ENCODE data around the gene MNDA. TPM values are rescaled to one million over a fixed set of nuclear protein-coding genes. Genes with fewer than 3 reads are reported as not detected.

Gene MNDA
- total and polyA plus RNA-seq, 2 of the 8 experiments (the other 6 are each of a cell fraction or from before 2014, with no cell fraction given): not detected

- no peak overlapping the region for H3K18ac ChIP-seq (ENCODE audit: extremely low read depth, low read length)
- H2BK5ac ChIP-seq (ENCODE audit: low read depth, low read length): no peak overlapping the region
- H4K20me1 ChIP-seq (replicated peaks in 1 of 2; ENCODE audit: control insufficient read depth in 1 of 2, insufficient read depth in 2 of 2, low read length in 2 of 2): no peaks in the 10 kb centered on the region
- no peak overlapping the region for H3K9ac ChIP-seq (replicated peaks in 1 of 4; ENCODE audit: extremely low read depth in 1 of 4, low read depth in 3 of 4, low read length in 3 of 4)
- H3K79me1 ChIP-seq (ENCODE audit: low read depth, low read length): no peaks in the 10 kb centered on the region
- H3K56ac ChIP-seq (replicated peaks; ENCODE audit: insufficient read length, low read depth, low read length): no peak overlapping the region
- H3K27me3 ChIP-seq (replicated peaks in 1 of 4; ENCODE audit: control insufficient read depth in 3 of 4, extremely low read depth in 1 of 4, insufficient read depth in 3 of 4, low read length in 3 of 4): no peaks in the 10 kb centered on the region
- no peak overlapping the region for H2BK120ac ChIP-seq (replicated peaks; ENCODE audit: low read depth, low read length)
- TF ChIP-seq JUND (IDR thresholded peaks at IDR 0.05; ENCODE audit: low read length): no peak
- no peak overlapping the region for H3K23ac ChIP-seq (ENCODE audit: insufficient read length)
- no peak overlapping the region for H2BK12ac ChIP-seq (ENCODE audit: low read depth, low read length)
- H3K4me1 ChIP-seq (replicated peaks in 1 of 4; ENCODE audit: control insufficient read depth in 3 of 4, insufficient read depth in 4 of 4, low read length in 3 of 4): no peaks in the 10 kb centered on the region
- no peak overlapping the region for H2BK15ac ChIP-seq (ENCODE audit: low read length)
- no peak overlapping the region for H4K91ac ChIP-seq (replicated peaks; ENCODE audit: insufficient read length, low read length)
- H3K27ac ChIP-seq (ENCODE audit: low read depth, low read length): no peak overlapping the region
- CTCF ChIA-PET (ENCODE audit: partially characterized antibody): no interaction called here
- H2BK20ac ChIP-seq (ENCODE audit: low read length): no peak overlapping the region
- no peak overlapping the region for H3K14ac ChIP-seq (ENCODE audit: insufficient read length)
- H3K4me3 ChIP-seq (ENCODE audit: extremely low read depth in 1 of 4, insufficient read depth in 2 of 4, low read depth in 3 of 4, low read length in 4 of 4): no peak overlapping the region
- H3K79me2 ChIP-seq (ENCODE audit: control insufficient read depth in 1 of 2, insufficient read depth in 2 of 2, low read length in 2 of 2): no peaks in the 10 kb centered on the region
- no peak overlapping the region for H2AK5ac ChIP-seq (ENCODE audit: low read depth, low read length)
- no peak overlapping the region for H4K5ac ChIP-seq (ENCODE audit: insufficient read length, low read depth, low read length)
- no peak for FAIRE-seq
- H3K9me3 ChIP-seq (ENCODE audit: insufficient read depth in 2 of 2, low read depth in 1 of 2, low read length in 1 of 2): no peaks in the 10 kb centered on the region
- H3K4ac ChIP-seq (replicated peaks; ENCODE audit: insufficient read length, low read depth, low read length): no peak overlapping the region
- no peaks in the 10 kb centered on the region for H3K23me2 ChIP-seq (ENCODE audit: low read depth, low read length)
- no peak overlapping the region for H2AFZ ChIP-seq (ENCODE audit: low read length)
- H3K36me3 ChIP-seq (ENCODE audit: control insufficient read depth in 2 of 4, insufficient read depth in 4 of 4, low read length in 3 of 4): no peaks in the 10 kb centered on the region
- no peak overlapping the region for H4K8ac ChIP-seq (ENCODE audit: extremely low read depth, insufficient read depth, low read length)
- H3K4me2 ChIP-seq (ENCODE audit: insufficient read depth in 1 of 2, low read depth in 2 of 2, low read length in 2 of 2): no peak overlapping the region
- DNase-seq (ENCODE audit: low read depth in 1 of 2, low spot score in 2 of 2): no peak
- POLR2A ChIA-PET (ENCODE audit: partially characterized antibody): no interaction called here
Measured at GRCh38 chr1:158893654-158894053, 62.5 kb downstream of the MNDA start.
